ENCODE results near the gene ATP10A. TPM values are rescaled to one million over a fixed set of nuclear protein-coding genes. Genes with fewer than 3 reads are reported as not detected.

Gene ATP10A
- total RNA-seq, 4 donors from 2014 or later = 1.6 to 8.2 (median 3.7) TPM

- intact Hi-C loops (cut with DNase I; ENCODE audit: low total_unique reads) = no loop called here
- TF ChIP-seq CTCF (IDR thresholded peaks at IDR 0.05) = no peak
- TF ChIP-seq POLR2A (IDR thresholded peaks at IDR 0.05) = no peak
- no peak overlapping the region for H3K4me3 ChIP-seq (ENCODE audit: low read depth, poor library complexity, severe bottlenecking)
- peak; percentile 4 to 43 for DNase-seq (ENCODE audit: low spot score in 2 of 2)
- WGBS, 2 donors = 87 to 94% methylated on average over 16 to 18 of the region's 18 CpGs
Measured at GRCh38 chr15:25727867-25728600, 135.1 kb downstream of the ATP10A start.

- WGBS, 2 donors = 91 to 93% methylated on average over 15 of the region's 15 CpGs
- intact Hi-C loops (cut with DNase I; ENCODE audit: low total_unique reads) = no loop called here
Measured at GRCh38 chr15:25727116-25727515, 136.0 kb downstream of the ATP10A start.

GRCh38 chr15:25725758-25726157, 137.4 kb downstream of the ATP10A start:
- H3K4me3 ChIP-seq (ENCODE audit: low read depth, poor library complexity, severe bottlenecking) = no peak overlapping the region
- DNase-seq (ENCODE audit: low spot score in 2 of 2) = no peak
- intact Hi-C loops (cut with DNase I; ENCODE audit: low total_unique reads) = no loop called here
- 94 to 96% methylated on average over 14 of the region's 14 CpGs for WGBS, 2 donors
- TF ChIP-seq CTCF (IDR thresholded peaks at IDR 0.05) (no peak), POLR2A (IDR thresholded peaks at IDR 0.05) (no peak)

More at GRCh38 chr15:25727116-25727515, 136.0 kb downstream of the ATP10A start:
- no peak for TF ChIP-seq CTCF (IDR thresholded peaks at IDR 0.05)
- no peak for TF ChIP-seq POLR2A (IDR thresholded peaks at IDR 0.05)
- peak in 1 of 2 donors; percentile 72 for DNase-seq (ENCODE audit: low spot score in 2 of 2)
- H3K4me3 ChIP-seq (ENCODE audit: low read depth, poor library complexity, severe bottlenecking) = no peak overlapping the region

- DNase-seq (ENCODE audit: low spot score in 2 of 2) = peak in 1 of 2 donors; percentile 36
- WGBS, 2 donors = 90 to 94% methylated on average over 7 of the region's 7 CpGs
- H3K4me3 ChIP-seq (ENCODE audit: low read depth, poor library complexity, severe bottlenecking) = no peak overlapping the region
- TF ChIP-seq POLR2A (IDR thresholded peaks at IDR 0.05) = no peak
- no peak for TF ChIP-seq CTCF (IDR thresholded peaks at IDR 0.05)
- intact Hi-C loops (cut with DNase I; ENCODE audit: low total_unique reads) = no loop called here
Measured at GRCh38 chr15:25724899-25725298, 138.2 kb downstream of the ATP10A start.

GRCh38 chr15:25721605-25721955, 141.5 kb downstream of the ATP10A start:
- H3K4me3 ChIP-seq (ENCODE audit: low read depth, poor library complexity, severe bottlenecking) = no peak overlapping the region
- WGBS, 2 donors = 59% methylated on average over 8 of the region's 8 CpGs
- no peak for TF ChIP-seq POLR2A (IDR thresholded peaks at IDR 0.05)
- no peak for TF ChIP-seq CTCF (IDR thresholded peaks at IDR 0.05)
- intact Hi-C loops (cut with DNase I; ENCODE audit: low total_unique reads) = no loop called here
- DNase-seq (ENCODE audit: low spot score in 2 of 2) = peak in 1 of 2 donors; percentile 36
